Endothelial cell of umbilical vein (primary cell): ENCODE results near the gene TRIP10. TPM values are rescaled to one million over a fixed set of nuclear protein-coding genes. Genes with fewer than 3 reads are reported as not detected.

Experiments
- BruUV-seq: library from RNA; stranded (reverse); fragments of 400-500 nt; replicated peaks from 2 replicates; lab custom pipeline; 2021; lab: Mats Ljungman, UMichigan
- CTCF ChIA-PET: fragments of 300-600, 350-600 bp; sonication (Branson Sonifier 250); formaldehyde crosslinking; loops from one replicate; lab custom pipeline; 2021; ENCODE audit warnings: antibody characterized with exemption, inconsistent platforms; lab: Charles Lee
- POLR2A ChIA-PET: fragments of 300-600, 350-600 bp; sonication (Branson Sonifier 250); formaldehyde crosslinking; loops from one replicate; lab custom pipeline; 2021; ENCODE audit warnings: antibody characterized with exemption, inconsistent platforms; lab: Charles Lee
- DNase-seq: peaks from one replicate; pipeline ENCODE4 v3.0.0-alpha.2; 2011; ENCODE audit warnings: low read depth, low spot score
- FAIRE-seq: peaks from 2 replicates; lab custom pipeline; 2011; peaks lifted over from hg19 to GRCh38; lab: Jason Lieb, UNC
- H2AFZ ChIP-seq: 2 replicates; pipeline ENCODE4 v1.6.0; 2012; ENCODE audit warnings: low read depth, low read length, control low read depth, inconsistent platforms
- H3K27ac ChIP-seq: 2 replicates; pipeline ENCODE4 v1.5.1; 2011; ENCODE audit warnings: low read depth, mild to moderate bottlenecking, control low read depth, low read length, moderate library complexity; ENCODE audit not compliant: insufficient read depth
- H3K27me3 ChIP-seq, 2 experiments: 2 replicates each; pipeline versions ENCODE4 v1.6.0 to v1.6.1; 2011; ENCODE audit warnings: low read length in 2 of 2, mixed read lengths in 1 of 2; ENCODE audit not compliant: control insufficient read depth in 2 of 2, insufficient read depth in 2 of 2
- H3K36me3 ChIP-seq, 2 experiments: 2 replicates in 1 of 2; 3 replicates in 1 of 2; pipeline ENCODE4 v1.5.1; 2011; ENCODE audit warnings: low read length in 2 of 2, mild to moderate bottlenecking in 1 of 2, moderate library complexity in 1 of 2; ENCODE audit not compliant: control insufficient read depth in 2 of 2, insufficient read depth in 2 of 2; ENCODE audit errors: extremely low read depth in 1 of 2
- H3K4me1 ChIP-seq: 3 replicates; pipeline ENCODE4 v1.5.1; 2011; ENCODE audit warnings: mild to moderate bottlenecking, low read length; ENCODE audit not compliant: control insufficient read depth, insufficient read depth; ENCODE audit errors: extremely low read depth
- H3K4me2 ChIP-seq: 2 replicates; pipeline ENCODE4 v1.6.1; 2011; ENCODE audit warnings: low read length, control low read depth, mixed read lengths; ENCODE audit not compliant: insufficient read depth
- H3K4me3 ChIP-seq, 3 experiments: fragments of 200-600 bp in 1 of 3; sonication (generic), shearing (Covaris generic) in 1 of 3; replicated peaks in 1 of 3; 2 replicates each; pipeline ENCODE4 v1.5.1; 2011 to 2016; ENCODE audit warnings: control low read depth in 3 of 3, low read length in 3 of 3, mild to moderate bottlenecking in 2 of 3, inconsistent platforms in 1 of 3, low read depth in 1 of 3, moderate library complexity in 1 of 3; ENCODE audit not compliant: insufficient read depth in 1 of 3
- H3K79me2 ChIP-seq: 2 replicates; pipeline ENCODE4 v1.6.0; 2012; ENCODE audit warnings: low read length, inconsistent platforms; ENCODE audit not compliant: control insufficient read depth, insufficient read depth
- H3K9ac ChIP-seq: replicated peaks from 2 replicates; pipeline ENCODE3; 2011; ENCODE audit warnings: low read length, control low read depth; ENCODE audit not compliant: insufficient read depth; ENCODE audit errors: extremely low read depth
- H3K9me1 ChIP-seq: replicated peaks from 3 replicates; pipeline ENCODE4 v1.6.0; 2011; ENCODE audit warnings: mild to moderate bottlenecking, low read length; ENCODE audit not compliant: control insufficient read depth, insufficient read depth; ENCODE audit errors: extremely low read depth
- H3K9me3 ChIP-seq: replicated peaks from 2 replicates; pipeline ENCODE4 v1.5.1; 2012; ENCODE audit warnings: low read length, inconsistent platforms; ENCODE audit not compliant: control insufficient read depth, insufficient read depth
- H4K20me1 ChIP-seq: replicated peaks from 2 replicates; pipeline ENCODE3; 2011; ENCODE audit warnings: mild to moderate bottlenecking, low read length; ENCODE audit not compliant: control insufficient read depth, insufficient read depth; ENCODE audit errors: extremely low read depth
- CTCF ChIP-seq, 2 donors: IDR thresholded peaks; 1 replicate in 1 of 2; 2 replicates in 1 of 2; pipeline ENCODE4 v1.5.1; 2011; ENCODE audit warnings: low read length in 2 of 2, mild to moderate bottlenecking in 2 of 2, moderate library complexity in 2 of 2, control low read depth in 1 of 2, inconsistent platforms in 1 of 2, low read depth in 1 of 2; ENCODE audit not compliant: insufficient read depth in 1 of 2; ENCODE audit errors: extremely low read depth in 1 of 2
- EZH2 ChIP-seq: IDR thresholded peaks from 2 replicates; pipeline ENCODE4 v1.6.1; 2012; ENCODE audit warnings: borderline replicate concordance, low read depth, mild to moderate bottlenecking, moderate library complexity, low read length, inconsistent platforms; ENCODE audit not compliant: severe bottlenecking
- FOS ChIP-seq: IDR thresholded peaks from 2 replicates; pipeline ENCODE4 v1.6.1; 2011; ENCODE audit warnings: mild to moderate bottlenecking, low read length, moderate library complexity, borderline replicate concordance; ENCODE audit not compliant: insufficient read depth
- GATA2 ChIP-seq: IDR thresholded peaks from 2 replicates; pipeline ENCODE4 v1.7.0; 2011; ENCODE audit warnings: low read depth, mild to moderate bottlenecking, moderate library complexity, mixed read lengths, low read length; ENCODE audit not compliant: insufficient read length, insufficient read depth
- JUN ChIP-seq: IDR thresholded peaks from 2 replicates; pipeline ENCODE4 v1.6.1; 2011; ENCODE audit warnings: borderline replicate concordance, low read depth; ENCODE audit not compliant: insufficient read length, insufficient read depth
- MAX ChIP-seq: IDR thresholded peaks from 2 replicates; pipeline ENCODE4 v1.6.1; 2011; ENCODE audit not compliant: insufficient read depth, insufficient read length
- MYC ChIP-seq: IDR thresholded peaks from one replicate; pipeline ENCODE4 v1.6.1; 2011; ENCODE audit warnings: mild to moderate bottlenecking, low read depth, low read length
- POLR2A ChIP-seq: IDR thresholded peaks from 2 replicates; pipeline ENCODE4 v1.6.1; 2012; ENCODE audit warnings: low read depth, mild to moderate bottlenecking, control low read depth, low read length
- POLR2AphosphoS5 ChIP-seq: IDR thresholded peaks from 2 replicates; pipeline ENCODE4 v1.6.1; 2012; ENCODE audit warnings: low read depth, mild to moderate bottlenecking, control low read depth, low read length, moderate library complexity; ENCODE audit not compliant: insufficient read depth
- dilution Hi-C: fragments of 300-500 bp; cut with MboI; formaldehyde crosslinking; loops from one replicate; pipeline ENCODE4 v1.15.0; 2019; ENCODE audit warnings: low sequenced_read_pairs; ENCODE audit not compliant: extremely low pct_ligation_motif_present
- intact Hi-C: fragments of 100-400 bp; cut with micrococcal nuclease; formaldehyde crosslinking; loops from one replicate; pipeline ENCODE4 v1.10.0; 2022
- polyA plus RNA-seq, 4 experiments: library from polyadenylated mRNA; depleted of rRNA in 3 of 4; stranded (reverse) in 3 of 4; unstranded in 1 of 4; fragments of >200 nt; gene quantifications; 2 replicates each; pipeline versions ENCODE4 v1.2.1 to v1.2.3, GENCODE V29; 2011 to 2012; ENCODE audit warnings: missing spikeins in 1 of 4
- total RNA-seq: library from RNA; stranded (reverse); gene quantifications from 2 replicates; pipeline ENCODE4 v1.2.3, GENCODE V29; 2021

TRIP10 gene
- total and polyA plus RNA-seq, 2 donors (not counting 3 experiments of a cell fraction or from before 2014, with no cell fraction given): 28.4 to 69.3 TPM

- Histone ChIP-seq H3K9me3 (no peaks in the 10 kb centered on the region), H2AFZ (no peak overlapping the region), H3K79me2 (no peaks in the 10 kb centered on the region), H3K9me1 (no peaks in the 10 kb centered on the region), H3K4me3 (no peak overlapping the region), H3K36me3 (no peaks in the 10 kb centered on the region), H3K4me2 (no peak overlapping the region), H3K4me1 (no peaks in the 10 kb centered on the region), H3K27me3 (no peaks in the 10 kb centered on the region), H3K9ac (no peak overlapping the region), H3K27ac (no peak overlapping the region), H4K20me1 (no peaks in the 10 kb centered on the region)
- DNase-seq (no peak), FAIRE-seq (no peak)
- dilution Hi-C loops: no loop called here
- intact Hi-C loops: no loop called here
- BruUV-seq: no TSS peak
- ChIA-PET POLR2A (no interaction called here), CTCF (interaction anchor here (1.1 kb wide), 1 partner anchor 14 kb away, joined by 3 read pairs; no protein-coding TSS in a partner anchor)
- TF ChIP-seq FOS (no peak), CTCF (IDR thresholded peaks at IDR 0.05; ENCODE audit: extremely low read depth in 1 of 2, insufficient read depth in 1 of 2, low read depth in 1 of 2, low read length in 2 of 2) (no peak), MYC (no peak), MAX (no peak), POLR2A (no peak), GATA2 (no peak), JUN (no peak), POLR2AphosphoS5 (no peak), EZH2 (no peak)
Observed at GRCh38 chr19:6700586-6701316, 38.7 kb upstream of the TRIP10 start.
